Measurements from ENCODE around the gene EPS8. TPM values are rescaled to one million over a fixed set of nuclear protein-coding genes. Genes with fewer than 3 reads are reported as not detected.

Gene EPS8
- total and polyA plus RNA-seq, 7 donors = 47.7 to 132 (median 108) TPM

GRCh38 chr12:15779925-15780324 is 9.3 kb downstream of the EPS8 start:
- no peak overlapping the region for H3K27ac ChIP-seq
- WGBS, 2 donors = 25 to 50% methylated on average over 2 of the region's 2 CpGs
- H3K27me3 ChIP-seq = no peaks in the 10 kb centered on the region
- H3K4me1 ChIP-seq = peaks cover 0 to 54% (median 39%) of the 10 kb centered on the region in 4 donors
- peaks cover 0 to 6% (median 0%) of the 10 kb centered on the region in 4 donors for H3K36me3 ChIP-seq
- H3K9me3 ChIP-seq = no peaks in the 10 kb centered on the region
- intact Hi-C loops (cut with DNase I) = loop anchor here (10.0 kb wide), 1 partner anchor 505 kb away; no protein-coding TSS in a partner anchor
- TF ChIP-seq CTCF (IDR thresholded peaks at IDR 0.05) = no peak
- TF ChIP-seq POLR2AphosphoS5 (IDR thresholded peaks at IDR 0.05) = no peak
- TF ChIP-seq EP300 (IDR thresholded peaks at IDR 0.05) = no peak
- TF ChIP-seq POLR2A (IDR thresholded peaks at IDR 0.05) = no peak
- no peak overlapping the region for H3K4me3 ChIP-seq
- DNase-seq = no peak

- intact Hi-C loops (cut with DNase I) = no loop called here
- Histone ChIP-seq H3K4me1 (peaks cover 0 to 39% (median 30%) of the 10 kb centered on the region in 4 donors), H3K9me3 (no peaks in the 10 kb centered on the region), H3K36me3 (peaks cover 0 to 6% (median 0%) of the 10 kb centered on the region in 4 donors), H3K27me3 (no peaks in the 10 kb centered on the region), H3K4me3 (no peak overlapping the region), H3K27ac (no peak overlapping the region)
- TF ChIP-seq POLR2AphosphoS5 (IDR thresholded peaks at IDR 0.05) (no peak), CTCF (IDR thresholded peaks at IDR 0.05) (no peak), EP300 (IDR thresholded peaks at IDR 0.05) (no peak), POLR2A (IDR thresholded peaks at IDR 0.05) (no peak)
- DNase-seq = no peak
- 81 to 83% methylated on average over 3 of the region's 3 CpGs for WGBS, 2 donors
Measured at GRCh38 chr12:15778126-15778525, 11.1 kb downstream of the EPS8 start.

- Histone ChIP-seq H3K4me1 (peaks cover 0 to 35% (median 27%) of the 10 kb centered on the region in 4 donors), H3K27me3 (no peaks in the 10 kb centered on the region), H3K9me3 (no peaks in the 10 kb centered on the region), H3K36me3 (peaks cover 0 to 6% (median 0%) of the 10 kb centered on the region in 4 donors), H3K4me3 (no peak overlapping the region), H3K27ac (no peak overlapping the region)
- 75% methylated on average over 3 of the region's 3 CpGs for WGBS, 2 donors
- TF ChIP-seq POLR2A (IDR thresholded peaks at IDR 0.05) = no peak
- TF ChIP-seq EP300 (IDR thresholded peaks at IDR 0.05) = no peak
- TF ChIP-seq CTCF (IDR thresholded peaks at IDR 0.05) = no peak
- TF ChIP-seq POLR2AphosphoS5 (IDR thresholded peaks at IDR 0.05) = no peak
- no peak for DNase-seq
- intact Hi-C loops (cut with DNase I) = no loop called here
Measured at GRCh38 chr12:15777355-15778012, 11.7 kb downstream of the EPS8 start.

GRCh38 chr12:15776532-15776931 is 12.7 kb downstream of the EPS8 start:
- no peaks in the 10 kb centered on the region for H3K9me3 ChIP-seq
- no peaks in the 10 kb centered on the region for H3K27me3 ChIP-seq
- H3K36me3 ChIP-seq = peaks cover 0 to under 1% (median 0%) of the 10 kb centered on the region in 4 donors
- intact Hi-C loops (cut with DNase I) = no loop called here
- TF ChIP-seq EP300 (IDR thresholded peaks at IDR 0.05) (no peak), CTCF (IDR thresholded peaks at IDR 0.05) (no peak), POLR2AphosphoS5 (IDR thresholded peaks at IDR 0.05) (no peak), POLR2A (IDR thresholded peaks at IDR 0.05) (no peak)
- no peak overlapping the region for H3K27ac ChIP-seq
- DNase-seq = no peak
- no peak overlapping the region for H3K4me3 ChIP-seq
- WGBS, 2 donors = 96 to 98% methylated on average over 5 of the region's 5 CpGs
- H3K4me1 ChIP-seq = peaks cover 0 to 35% (median 29%) of the 10 kb centered on the region in 4 donors

Measured in sigmoid colon (tissue), 7 donors.